HEK293 (cell line): ENCODE results near the gene ZNF841.

Source experiments
- CTCF ChIA-PET: fragments of 350-600 bp; formaldehyde crosslinking; extraction: SDS; loops from one replicate; lab custom pipeline; 2021; ENCODE audit warnings: antibody characterized with exemption; lab: Yijun Ruan, JAX
- POLR2A ChIA-PET: fragments of 300-600 bp; formaldehyde crosslinking; extraction: SDS; loops from one replicate; lab custom pipeline; 2020; ENCODE audit warnings: antibody characterized with exemption, inconsistent platforms; lab: Yijun Ruan, JAX
- H3K27ac ChIP-seq: fragments of 200-500 bp; sonication (Bioruptor generic); 2 replicates; pipeline ENCODE4 v1.5.1; 2014; ENCODE audit warnings: low read depth, low read length, control low read depth, inconsistent platforms; ENCODE audit errors: extremely low read depth
- H3K36me3 ChIP-seq, 2 experiments: fragments of 200-500 bp in 1 of 2; sonication (Bioruptor generic) in 1 of 2; 1 replicate in 1 of 2; 2 replicates in 1 of 2; pipeline ENCODE4 v1.5.1; 2014 to 2017; ENCODE audit warnings: inconsistent platforms in 2 of 2, low read length in 2 of 2; ENCODE audit not compliant: control insufficient read depth in 2 of 2, insufficient read depth in 1 of 2
- H3K4me1 ChIP-seq: fragments of 200-500 bp; sonication (Bioruptor generic); 2 replicates; pipeline ENCODE4 v1.5.1; 2014; ENCODE audit warnings: mild to moderate bottlenecking, low read length, inconsistent platforms; ENCODE audit not compliant: control insufficient read depth, insufficient read depth
- H3K4me3 ChIP-seq: 2 replicates; pipeline ENCODE4 v1.5.1; 2011; ENCODE audit warnings: low read depth, mild to moderate bottlenecking, control low read depth, low read length, moderate library complexity
- H3K9me3 ChIP-seq: fragments of 200-500 bp; sonication (Bioruptor generic); 2 replicates; pipeline ENCODE4 v1.5.1; 2014; ENCODE audit warnings: low read depth, low read length, inconsistent platforms; ENCODE audit not compliant: control insufficient read depth, insufficient read depth
- EGR2 ChIP-seq: fragments of 450-650 bp; formaldehyde crosslinking; IDR thresholded peaks from 2 replicates; pipeline ENCODE4 v1.5.1; 2016; ENCODE audit warnings: low read depth, missing biosample characterization, missing genetic modification characterization
- GLI2 ChIP-seq: fragments of 450-650 bp; formaldehyde crosslinking; IDR thresholded peaks from 2 replicates; pipeline ENCODE4; 2017; ENCODE audit warnings: missing biosample characterization, missing genetic modification characterization, low read depth, borderline replicate concordance
- HOXA7 ChIP-seq: sonication (generic); formaldehyde crosslinking; IDR thresholded peaks from 2 replicates; pipeline ENCODE4 v1.8.1; 2022; ENCODE audit warnings: missing genetic modification reagents, borderline replicate concordance
- KLF10 ChIP-seq: fragments of 450-650 bp; IDR thresholded peaks from 2 replicates; pipeline ENCODE4 v1.5.1; 2018; ENCODE audit warnings: missing biosample characterization, mild to moderate bottlenecking, missing genetic modification characterization
- MYNN ChIP-seq: fragments of 450-650 bp; formaldehyde crosslinking; IDR thresholded peaks from 2 replicates; pipeline ENCODE4 v1.5.1; 2016; ENCODE audit warnings: missing biosample characterization, missing genetic modification characterization, borderline replicate concordance
- ZBTB21 ChIP-seq: fragments of 450-650 bp; formaldehyde crosslinking; IDR thresholded peaks from 2 replicates; pipeline ENCODE4 v1.5.1; 2017; ENCODE audit warnings: missing biosample characterization, missing genetic modification characterization
- ZEB2 ChIP-seq: fragments of 450-650 bp; formaldehyde crosslinking; IDR thresholded peaks from 2 replicates; pipeline ENCODE4 v1.5.1; 2016; ENCODE audit warnings: missing biosample characterization, missing genetic modification characterization
- ZNF114 ChIP-seq: fragments of 450-650 bp; formaldehyde crosslinking; IDR thresholded peaks from 2 replicates; pipeline ENCODE4 v1.5.0; 2017; ENCODE audit warnings: missing biosample characterization, missing genetic modification characterization
- ZNF157 ChIP-seq: fragments of 450-650 bp; formaldehyde crosslinking; IDR thresholded peaks from 2 replicates; pipeline ENCODE4 v1.5.1; 2016; ENCODE audit warnings: missing biosample characterization, missing genetic modification characterization
- ZNF175 ChIP-seq: fragments of 450-650 bp; formaldehyde crosslinking; IDR thresholded peaks from 2 replicates; pipeline ENCODE4 v1.5.1; 2016; ENCODE audit warnings: missing biosample characterization, missing genetic modification characterization
- ZNF248 ChIP-seq: fragments of 450-650 bp; formaldehyde crosslinking; IDR thresholded peaks from 2 replicates; pipeline ENCODE4 v1.5.1; 2017; ENCODE audit warnings: missing biosample characterization, missing genetic modification characterization
- ZNF48 ChIP-seq: fragments of 450-650 bp; formaldehyde crosslinking; IDR thresholded peaks from 2 replicates; pipeline ENCODE4 v1.5.1; 2016; ENCODE audit warnings: missing biosample characterization, missing genetic modification characterization
- ZNF514 ChIP-seq: fragments of 450-650 bp; formaldehyde crosslinking; IDR thresholded peaks from 2 replicates; pipeline ENCODE4 v1.5.1; 2016; ENCODE audit warnings: missing biosample characterization, missing genetic modification characterization
- ZNF555 ChIP-seq: fragments of 450-650 bp; formaldehyde crosslinking; conservative IDR thresholded peaks from 2 replicates; pipeline ENCODE4 v1.5.1; 2017; ENCODE audit warnings: missing biosample characterization, mild to moderate bottlenecking, missing genetic modification characterization, inconsistent platforms
- ZNF624 ChIP-seq: fragments of 450-650 bp; formaldehyde crosslinking; IDR thresholded peaks from 2 replicates; pipeline ENCODE4 v1.5.1; 2017; ENCODE audit warnings: missing biosample characterization, missing genetic modification characterization
- ZNF654 ChIP-seq: fragments of 450-650 bp; formaldehyde crosslinking; IDR thresholded peaks from 2 replicates; pipeline ENCODE4 v1.5.1; 2016; ENCODE audit warnings: low read depth, missing biosample characterization, missing genetic modification characterization
- ZNF658 ChIP-seq: fragments of 450-650 bp; formaldehyde crosslinking; IDR thresholded peaks from 2 replicates; pipeline ENCODE4; 2016; ENCODE audit warnings: missing biosample characterization, missing genetic modification characterization
- ZNF777 ChIP-seq: fragments of 450-650 bp; formaldehyde crosslinking; IDR thresholded peaks from 2 replicates; pipeline ENCODE4 v1.5.1; 2017; ENCODE audit warnings: missing biosample characterization, missing genetic modification characterization, borderline replicate concordance
- ZNF791 ChIP-seq: fragments of 450-650 bp; formaldehyde crosslinking; IDR thresholded peaks from 2 replicates; pipeline ENCODE4 v1.5.1; 2016; ENCODE audit warnings: missing biosample characterization, missing genetic modification characterization
- ZNF843 ChIP-seq: fragments of 450-650 bp; formaldehyde crosslinking; IDR thresholded peaks from 2 replicates; pipeline ENCODE4 v1.5.1; 2016; ENCODE audit warnings: missing biosample characterization, missing genetic modification characterization
- TF ChIP-seq, protein P1 (sequence below): fragments of 450-650 bp; formaldehyde crosslinking; IDR thresholded peaks from 2 replicates; pipeline ENCODE4 v1.5.1; 2016; ENCODE audit warnings: missing biosample characterization, missing genetic modification characterization, borderline replicate concordance
- TF ChIP-seq, protein P2 (sequence below): fragments of 450-650 bp; formaldehyde crosslinking; IDR thresholded peaks from 2 replicates; pipeline ENCODE4 v1.5.1; 2016; ENCODE audit warnings: missing biosample characterization, missing genetic modification characterization
- TF ChIP-seq, protein P3 (sequence below): fragments of 450-650 bp; formaldehyde crosslinking; conservative IDR thresholded peaks from 2 replicates; pipeline ENCODE4 v1.5.1; 2016; ENCODE audit warnings: low read depth, missing biosample characterization, missing genetic modification characterization

The ZNF841 gene

GRCh38 chr19:52022193-52022592, 73.4 kb downstream of the ZNF841 start (continued):
- TF ChIP-seq, protein P1, sequence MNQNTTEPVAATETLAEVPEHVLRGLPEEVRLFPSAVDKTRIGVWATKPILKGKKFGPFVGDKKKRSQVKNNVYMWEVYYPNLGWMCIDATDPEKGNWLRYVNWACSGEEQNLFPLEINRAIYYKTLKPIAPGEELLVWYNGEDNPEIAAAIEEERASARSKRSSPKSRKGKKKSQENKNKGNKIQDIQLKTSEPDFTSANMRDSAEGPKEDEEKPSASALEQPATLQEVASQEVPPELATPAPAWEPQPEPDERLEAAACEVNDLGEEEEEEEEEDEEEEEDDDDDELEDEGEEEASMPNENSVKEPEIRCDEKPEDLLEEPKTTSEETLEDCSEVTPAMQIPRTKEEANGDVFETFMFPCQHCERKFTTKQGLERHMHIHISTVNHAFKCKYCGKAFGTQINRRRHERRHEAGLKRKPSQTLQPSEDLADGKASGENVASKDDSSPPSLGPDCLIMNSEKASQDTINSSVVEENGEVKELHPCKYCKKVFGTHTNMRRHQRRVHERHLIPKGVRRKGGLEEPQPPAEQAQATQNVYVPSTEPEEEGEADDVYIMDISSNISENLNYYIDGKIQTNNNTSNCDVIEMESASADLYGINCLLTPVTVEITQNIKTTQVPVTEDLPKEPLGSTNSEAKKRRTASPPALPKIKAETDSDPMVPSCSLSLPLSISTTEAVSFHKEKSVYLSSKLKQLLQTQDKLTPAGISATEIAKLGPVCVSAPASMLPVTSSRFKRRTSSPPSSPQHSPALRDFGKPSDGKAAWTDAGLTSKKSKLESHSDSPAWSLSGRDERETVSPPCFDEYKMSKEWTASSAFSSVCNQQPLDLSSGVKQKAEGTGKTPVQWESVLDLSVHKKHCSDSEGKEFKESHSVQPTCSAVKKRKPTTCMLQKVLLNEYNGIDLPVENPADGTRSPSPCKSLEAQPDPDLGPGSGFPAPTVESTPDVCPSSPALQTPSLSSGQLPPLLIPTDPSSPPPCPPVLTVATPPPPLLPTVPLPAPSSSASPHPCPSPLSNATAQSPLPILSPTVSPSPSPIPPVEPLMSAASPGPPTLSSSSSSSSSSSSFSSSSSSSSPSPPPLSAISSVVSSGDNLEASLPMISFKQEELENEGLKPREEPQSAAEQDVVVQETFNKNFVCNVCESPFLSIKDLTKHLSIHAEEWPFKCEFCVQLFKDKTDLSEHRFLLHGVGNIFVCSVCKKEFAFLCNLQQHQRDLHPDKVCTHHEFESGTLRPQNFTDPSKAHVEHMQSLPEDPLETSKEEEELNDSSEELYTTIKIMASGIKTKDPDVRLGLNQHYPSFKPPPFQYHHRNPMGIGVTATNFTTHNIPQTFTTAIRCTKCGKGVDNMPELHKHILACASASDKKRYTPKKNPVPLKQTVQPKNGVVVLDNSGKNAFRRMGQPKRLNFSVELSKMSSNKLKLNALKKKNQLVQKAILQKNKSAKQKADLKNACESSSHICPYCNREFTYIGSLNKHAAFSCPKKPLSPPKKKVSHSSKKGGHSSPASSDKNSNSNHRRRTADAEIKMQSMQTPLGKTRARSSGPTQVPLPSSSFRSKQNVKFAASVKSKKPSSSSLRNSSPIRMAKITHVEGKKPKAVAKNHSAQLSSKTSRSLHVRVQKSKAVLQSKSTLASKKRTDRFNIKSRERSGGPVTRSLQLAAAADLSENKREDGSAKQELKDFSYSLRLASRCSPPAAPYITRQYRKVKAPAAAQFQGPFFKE (tag by site-specific recombination) = no peak
- TF ChIP-seq HOXA7 (no peak), ZNF654 (tag by site-specific recombination) (no peak), ZNF777 (tag by site-specific recombination) (no peak), ZNF791 (tag by site-specific recombination) (no peak), KLF10 (tag by site-specific recombination) (no peak), MYNN (tag by site-specific recombination) (no peak), ZNF624 (tag by site-specific recombination) (no peak), ZNF248 (tag by site-specific recombination) (no peak), ZNF555 (no peak), ZNF114 (tag by site-specific recombination) (no peak)
- TF ChIP-seq, protein P2, sequence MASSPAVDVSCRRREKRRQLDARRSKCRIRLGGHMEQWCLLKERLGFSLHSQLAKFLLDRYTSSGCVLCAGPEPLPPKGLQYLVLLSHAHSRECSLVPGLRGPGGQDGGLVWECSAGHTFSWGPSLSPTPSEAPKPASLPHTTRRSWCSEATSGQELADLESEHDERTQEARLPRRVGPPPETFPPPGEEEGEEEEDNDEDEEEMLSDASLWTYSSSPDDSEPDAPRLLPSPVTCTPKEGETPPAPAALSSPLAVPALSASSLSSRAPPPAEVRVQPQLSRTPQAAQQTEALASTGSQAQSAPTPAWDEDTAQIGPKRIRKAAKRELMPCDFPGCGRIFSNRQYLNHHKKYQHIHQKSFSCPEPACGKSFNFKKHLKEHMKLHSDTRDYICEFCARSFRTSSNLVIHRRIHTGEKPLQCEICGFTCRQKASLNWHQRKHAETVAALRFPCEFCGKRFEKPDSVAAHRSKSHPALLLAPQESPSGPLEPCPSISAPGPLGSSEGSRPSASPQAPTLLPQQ (tag by site-specific recombination) = no peak

GRCh38 chr19:52020506-52020905, 75.1 kb downstream of the ZNF841 start:
- Histone ChIP-seq H3K9me3 (peaks cover 13% of the 10 kb centered on the region), H3K4me1 (no peaks in the 10 kb centered on the region), H3K27ac (no peak overlapping the region), H3K36me3 (peaks cover 89 to 97% of the 10 kb centered on the region in 2 experiments), H3K4me3 (no peak overlapping the region)
- TF ChIP-seq, protein P3, sequence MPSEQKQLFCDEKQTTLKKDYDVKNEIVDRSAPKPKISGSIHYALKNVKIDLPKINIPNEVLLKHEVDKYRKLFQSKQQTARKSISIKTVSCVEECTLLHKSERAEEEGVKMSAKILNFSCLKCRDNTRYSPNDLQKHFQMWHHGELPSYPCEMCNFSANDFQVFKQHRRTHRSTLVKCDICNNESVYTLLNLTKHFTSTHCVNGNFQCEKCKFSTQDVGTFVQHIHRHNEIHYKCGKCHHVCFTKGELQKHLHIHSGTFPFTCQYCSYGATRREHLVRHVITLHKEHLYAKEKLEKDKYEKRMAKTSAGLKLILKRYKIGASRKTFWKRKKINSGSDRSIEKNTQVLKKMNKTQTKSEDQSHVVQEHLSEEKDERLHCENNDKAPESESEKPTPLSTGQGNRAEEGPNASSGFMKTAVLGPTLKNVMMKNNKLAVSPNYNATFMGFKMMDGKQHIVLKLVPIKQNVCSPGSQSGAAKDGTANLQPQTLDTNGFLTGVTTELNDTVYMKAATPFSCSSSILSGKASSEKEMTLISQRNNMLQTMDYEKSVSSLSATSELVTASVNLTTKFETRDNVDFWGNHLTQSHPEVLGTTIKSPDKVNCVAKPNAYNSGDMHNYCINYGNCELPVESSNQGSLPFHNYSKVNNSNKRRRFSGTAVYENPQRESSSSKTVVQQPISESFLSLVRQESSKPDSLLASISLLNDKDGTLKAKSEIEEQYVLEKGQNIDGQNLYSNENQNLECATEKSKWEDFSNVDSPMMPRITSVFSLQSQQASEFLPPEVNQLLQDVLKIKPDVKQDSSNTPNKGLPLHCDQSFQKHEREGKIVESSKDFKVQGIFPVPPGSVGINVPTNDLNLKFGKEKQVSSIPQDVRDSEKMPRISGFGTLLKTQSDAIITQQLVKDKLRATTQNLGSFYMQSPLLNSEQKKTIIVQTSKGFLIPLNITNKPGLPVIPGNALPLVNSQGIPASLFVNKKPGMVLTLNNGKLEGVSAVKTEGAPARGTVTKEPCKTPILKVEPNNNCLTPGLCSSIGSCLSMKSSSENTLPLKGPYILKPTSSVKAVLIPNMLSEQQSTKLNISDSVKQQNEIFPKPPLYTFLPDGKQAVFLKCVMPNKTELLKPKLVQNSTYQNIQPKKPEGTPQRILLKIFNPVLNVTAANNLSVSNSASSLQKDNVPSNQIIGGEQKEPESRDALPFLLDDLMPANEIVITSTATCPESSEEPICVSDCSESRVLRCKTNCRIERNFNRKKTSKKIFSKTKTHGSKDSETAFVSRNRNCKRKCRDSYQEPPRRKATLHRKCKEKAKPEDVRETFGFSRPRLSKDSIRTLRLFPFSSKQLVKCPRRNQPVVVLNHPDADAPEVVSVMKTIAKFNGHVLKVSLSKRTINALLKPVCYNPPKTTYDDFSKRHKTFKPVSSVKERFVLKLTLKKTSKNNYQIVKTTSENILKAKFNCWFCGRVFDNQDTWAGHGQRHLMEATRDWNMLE (tag by site-specific recombination) = no peak
- TF ChIP-seq ZNF843 (tag by site-specific recombination) (no peak), KLF10 (tag by site-specific recombination) (no peak), ZNF157 (tag by site-specific recombination) (no peak), ZNF175 (no peak), GLI2 (tag by site-specific recombination) (no peak), ZEB2 (tag by site-specific recombination) (no peak), ZNF514 (tag by site-specific recombination) (no peak), ZBTB21 (tag by site-specific recombination) (no peak), ZNF658 (tag by site-specific recombination) (no peak), ZNF48 (tag by site-specific recombination) (no peak), EGR2 (tag by site-specific recombination) (no peak), ZNF777 (tag by site-specific recombination) (no peak)
- ChIA-PET POLR2A (no interaction called here), CTCF (no interaction called here)
